ENCODE measurements around the gene INSM1.

The INSM1 gene

GRCh38 chr20:20373091-20373571 lies 5.2 kb downstream of the INSM1 start:
- DNase-seq (ENCODE audit: insufficient read length) (no peak), FAIRE-seq (no peak)
- TF ChIP-seq TAF1 (IDR thresholded peaks at IDR 0.05; ENCODE audit: borderline replicate concordance, low read depth, low read length) (no peak), POLR2A (IDR thresholded peaks at IDR 0.05; ENCODE audit: low read depth, low read length) (no peak)

GRCh38 chr20:20375862-20376261 lies 8.0 kb downstream of the INSM1 start:
- DNase-seq (ENCODE audit: insufficient read length) (no peak), FAIRE-seq (no peak)
- TF ChIP-seq POLR2A (IDR thresholded peaks at IDR 0.05; ENCODE audit: low read depth, low read length) (no peak), TAF1 (IDR thresholded peaks at IDR 0.05; ENCODE audit: borderline replicate concordance, low read depth, low read length) (no peak), POLR2AphosphoS5 (IDR thresholded peaks at IDR 0.05; ENCODE audit: low read depth, low read length) (no peak)

- DNase-seq (ENCODE audit: insufficient read length) (no peak), FAIRE-seq (no peak)
- TF ChIP-seq POLR2A (IDR thresholded peaks at IDR 0.05; ENCODE audit: low read depth, low read length) (no peak), POLR2AphosphoS5 (IDR thresholded peaks at IDR 0.05; ENCODE audit: low read depth, low read length) (no peak), TAF1 (IDR thresholded peaks at IDR 0.05; ENCODE audit: borderline replicate concordance, low read depth, low read length) (no peak)
Measured at GRCh38 chr20:20386192-20386591, 18.3 kb downstream of the INSM1 start.

GRCh38 chr20:20390393-20390792 lies 22.5 kb downstream of the INSM1 start:
- FAIRE-seq: no peak
- DNase-seq (ENCODE audit: insufficient read length): no peak
- TF ChIP-seq TAF1 (IDR thresholded peaks at IDR 0.05; ENCODE audit: borderline replicate concordance, low read depth, low read length) (no peak), POLR2AphosphoS5 (IDR thresholded peaks at IDR 0.05; ENCODE audit: low read depth, low read length) (no peak), POLR2A (IDR thresholded peaks at IDR 0.05; ENCODE audit: low read depth, low read length) (no peak)

- FAIRE-seq (no peak), DNase-seq (ENCODE audit: insufficient read length) (no peak)
- TF ChIP-seq POLR2AphosphoS5 (IDR thresholded peaks at IDR 0.05; ENCODE audit: low read depth, low read length) (no peak), POLR2A (IDR thresholded peaks at IDR 0.05; ENCODE audit: low read depth, low read length) (no peak), TAF1 (IDR thresholded peaks at IDR 0.05; ENCODE audit: borderline replicate concordance, low read depth, low read length) (no peak)
Measured at GRCh38 chr20:20391115-20391514, 23.2 kb downstream of the INSM1 start.

GRCh38 chr20:20391766-20392165 lies 23.9 kb downstream of the INSM1 start:
- TF ChIP-seq TAF1 (IDR thresholded peaks at IDR 0.05; ENCODE audit: borderline replicate concordance, low read depth, low read length): no peak
- no peak for TF ChIP-seq POLR2AphosphoS5 (IDR thresholded peaks at IDR 0.05; ENCODE audit: low read depth, low read length)
- no peak for TF ChIP-seq POLR2A (IDR thresholded peaks at IDR 0.05; ENCODE audit: low read depth, low read length)
- DNase-seq (ENCODE audit: insufficient read length): no peak
- no peak for FAIRE-seq

- no peak for FAIRE-seq
- no peak for DNase-seq (ENCODE audit: insufficient read length)
- no peak for TF ChIP-seq TAF1 (IDR thresholded peaks at IDR 0.05; ENCODE audit: borderline replicate concordance, low read depth, low read length)
Measured at GRCh38 chr20:20393207-20394120, 25.6 kb downstream of the INSM1 start.

GRCh38 chr20:20395087-20395486 lies 27.2 kb downstream of the INSM1 start:
- TF ChIP-seq POLR2A (IDR thresholded peaks at IDR 0.05; ENCODE audit: low read depth, low read length) (no peak), TAF1 (IDR thresholded peaks at IDR 0.05; ENCODE audit: borderline replicate concordance, low read depth, low read length) (no peak), POLR2AphosphoS5 (IDR thresholded peaks at IDR 0.05; ENCODE audit: low read depth, low read length) (no peak)
- no peak for FAIRE-seq
- DNase-seq (ENCODE audit: insufficient read length): no peak

GRCh38 chr20:20395903-20396568 lies 28.1 kb downstream of the INSM1 start:
- no peak for FAIRE-seq
- DNase-seq (ENCODE audit: insufficient read length): no peak
- TF ChIP-seq TAF1 (IDR thresholded peaks at IDR 0.05; ENCODE audit: borderline replicate concordance, low read depth, low read length) (no peak), POLR2A (IDR thresholded peaks at IDR 0.05; ENCODE audit: low read depth, low read length) (no peak), POLR2AphosphoS5 (IDR thresholded peaks at IDR 0.05; ENCODE audit: low read depth, low read length) (no peak)

- FAIRE-seq (no peak), DNase-seq (ENCODE audit: insufficient read length) (no peak)
- no peak for TF ChIP-seq TAF1 (IDR thresholded peaks at IDR 0.05; ENCODE audit: borderline replicate concordance, low read depth, low read length)
- TF ChIP-seq POLR2AphosphoS5 (IDR thresholded peaks at IDR 0.05; ENCODE audit: low read depth, low read length): no peak
- no peak for TF ChIP-seq POLR2A (IDR thresholded peaks at IDR 0.05; ENCODE audit: low read depth, low read length)
Measured at GRCh38 chr20:20396794-20397193, 28.9 kb downstream of the INSM1 start.

- FAIRE-seq (no peak), DNase-seq (ENCODE audit: insufficient read length) (no peak)
- no peak for TF ChIP-seq POLR2AphosphoS5 (IDR thresholded peaks at IDR 0.05; ENCODE audit: low read depth, low read length)
- TF ChIP-seq TAF1 (IDR thresholded peaks at IDR 0.05; ENCODE audit: borderline replicate concordance, low read depth, low read length): no peak
- TF ChIP-seq POLR2A (IDR thresholded peaks at IDR 0.05; ENCODE audit: low read depth, low read length): no peak
Measured at GRCh38 chr20:20398123-20398522, 30.2 kb downstream of the INSM1 start.

Data from GM12892 (cell line).